HEK293 (cell line): ENCODE data around the gene CASP6.

Source experiments
- CTCF ChIA-PET: fragments of 350-600 bp; formaldehyde crosslinking; extraction: SDS; loops from one replicate; lab custom pipeline; 2021; ENCODE audit warnings: antibody characterized with exemption; lab: Yijun Ruan, JAX
- POLR2A ChIA-PET: fragments of 300-600 bp; formaldehyde crosslinking; extraction: SDS; loops from one replicate; lab custom pipeline; 2020; ENCODE audit warnings: antibody characterized with exemption, inconsistent platforms; lab: Yijun Ruan, JAX
- H3K27ac ChIP-seq: fragments of 200-500 bp; sonication (Bioruptor generic); 2 replicates; pipeline ENCODE4 v1.5.1; 2014; ENCODE audit warnings: low read depth, low read length, control low read depth, inconsistent platforms; ENCODE audit errors: extremely low read depth
- H3K36me3 ChIP-seq, 2 experiments: fragments of 200-500 bp in 1 of 2; sonication (Bioruptor generic) in 1 of 2; 1 replicate in 1 of 2; 2 replicates in 1 of 2; pipeline ENCODE4 v1.5.1; 2014 to 2017; ENCODE audit warnings: inconsistent platforms in 2 of 2, low read length in 2 of 2; ENCODE audit not compliant: control insufficient read depth in 2 of 2, insufficient read depth in 1 of 2
- H3K4me1 ChIP-seq: fragments of 200-500 bp; sonication (Bioruptor generic); 2 replicates; pipeline ENCODE4 v1.5.1; 2014; ENCODE audit warnings: mild to moderate bottlenecking, low read length, inconsistent platforms; ENCODE audit not compliant: control insufficient read depth, insufficient read depth
- H3K4me3 ChIP-seq: 2 replicates; pipeline ENCODE4 v1.5.1; 2011; ENCODE audit warnings: low read depth, mild to moderate bottlenecking, control low read depth, low read length, moderate library complexity
- H3K9me3 ChIP-seq: fragments of 200-500 bp; sonication (Bioruptor generic); 2 replicates; pipeline ENCODE4 v1.5.1; 2014; ENCODE audit warnings: low read depth, low read length, inconsistent platforms; ENCODE audit not compliant: control insufficient read depth, insufficient read depth
- GFI1B ChIP-seq: fragments of 450-650 bp; formaldehyde crosslinking; IDR thresholded peaks from 2 replicates; pipeline ENCODE4 v1.5.1; 2016; ENCODE audit warnings: missing biosample characterization, missing genetic modification characterization
- HOXA7 ChIP-seq: sonication (generic); formaldehyde crosslinking; IDR thresholded peaks from 2 replicates; pipeline ENCODE4 v1.8.1; 2022; ENCODE audit warnings: missing genetic modification reagents, borderline replicate concordance
- MYNN ChIP-seq: fragments of 450-650 bp; formaldehyde crosslinking; IDR thresholded peaks from 2 replicates; pipeline ENCODE4 v1.5.1; 2016; ENCODE audit warnings: missing biosample characterization, missing genetic modification characterization, borderline replicate concordance
- ZBTB10 ChIP-seq: fragments of 450-650 bp; formaldehyde crosslinking; IDR thresholded peaks from 2 replicates; pipeline ENCODE4 v1.5.1; 2016; ENCODE audit warnings: missing biosample characterization, missing genetic modification characterization
- ZBTB17 ChIP-seq: fragments of 450-650 bp; formaldehyde crosslinking; IDR thresholded peaks from 2 replicates; pipeline ENCODE4 v1.5.1; 2016; ENCODE audit warnings: missing biosample characterization, missing genetic modification characterization
- ZNF175 ChIP-seq: fragments of 450-650 bp; formaldehyde crosslinking; IDR thresholded peaks from 2 replicates; pipeline ENCODE4 v1.5.1; 2016; ENCODE audit warnings: missing biosample characterization, missing genetic modification characterization
- ZNF184 ChIP-seq: fragments of 450-650 bp; IDR thresholded peaks from 2 replicates; pipeline ENCODE4 v1.5.1; 2018; ENCODE audit warnings: missing biosample characterization, mild to moderate bottlenecking, missing genetic modification characterization
- ZNF214 ChIP-seq: fragments of 450-650 bp; formaldehyde crosslinking; IDR thresholded peaks from 2 replicates; pipeline ENCODE4 v1.5.1; 2017; ENCODE audit warnings: missing biosample characterization, mild to moderate bottlenecking, missing genetic modification characterization, borderline replicate concordance
- ZNF350 ChIP-seq: fragments of 450-650 bp; formaldehyde crosslinking; IDR thresholded peaks from 2 replicates; pipeline ENCODE4 v1.5.0; 2017; ENCODE audit warnings: missing biosample characterization, mild to moderate bottlenecking, missing genetic modification characterization
- ZNF394 ChIP-seq: fragments of 450-650 bp; formaldehyde crosslinking; IDR thresholded peaks from 2 replicates; pipeline ENCODE4 v1.5.1; 2016; ENCODE audit warnings: missing biosample characterization, missing genetic modification characterization, mild to moderate bottlenecking, moderate library complexity, borderline replicate concordance
- ZNF501 ChIP-seq: fragments of 450-650 bp; formaldehyde crosslinking; IDR thresholded peaks from 2 replicates; pipeline ENCODE4 v1.5.1; 2016; ENCODE audit warnings: missing biosample characterization, missing genetic modification characterization
- ZNF600 ChIP-seq: fragments of 450-650 bp; formaldehyde crosslinking; IDR thresholded peaks from 2 replicates; pipeline ENCODE4 v1.5.1; 2016; ENCODE audit warnings: missing biosample characterization, missing genetic modification characterization
- ZNF629 ChIP-seq: fragments of 450-650 bp; formaldehyde crosslinking; IDR thresholded peaks from 2 replicates; pipeline ENCODE4 v1.5.1; 2017; ENCODE audit warnings: missing biosample characterization, missing genetic modification characterization
- ZNF677 ChIP-seq: fragments of 450-650 bp; IDR thresholded peaks from 2 replicates; pipeline ENCODE4 v1.5.0; 2018; ENCODE audit warnings: missing biosample characterization, mild to moderate bottlenecking, missing genetic modification characterization, moderate library complexity
- ZNF776 ChIP-seq: fragments of 450-650 bp; formaldehyde crosslinking; IDR thresholded peaks from 2 replicates; pipeline ENCODE4 v1.5.0; 2017; ENCODE audit warnings: missing biosample characterization, missing genetic modification characterization, borderline replicate concordance
- TF ChIP-seq, protein P1 (sequence below): fragments of 450-650 bp; formaldehyde crosslinking; IDR thresholded peaks from 2 replicates; pipeline ENCODE4 v1.5.1; 2016; ENCODE audit warnings: missing biosample characterization, missing genetic modification characterization
- TF ChIP-seq, protein P2 (sequence below): fragments of 450-650 bp; formaldehyde crosslinking; IDR thresholded peaks from 2 replicates; pipeline ENCODE4 v1.5.1; 2016; ENCODE audit warnings: missing biosample characterization, missing genetic modification characterization
- TF ChIP-seq, protein P3 (sequence below): fragments of 450-650 bp; formaldehyde crosslinking; IDR thresholded peaks from 2 replicates; pipeline ENCODE4 v1.5.0; 2017; ENCODE audit warnings: missing biosample characterization, missing genetic modification characterization, borderline replicate concordance

CASP6 gene

GRCh38 chr4:109676886-109677285, 26.4 kb downstream of the CASP6 start:
- Histone ChIP-seq H3K27ac (no peak overlapping the region), H3K4me1 (no peaks in the 10 kb centered on the region), H3K36me3 (no peaks in the 10 kb centered on the region), H3K9me3 (no peaks in the 10 kb centered on the region), H3K4me3 (no peak overlapping the region)
- ChIA-PET POLR2A (no interaction called here), CTCF (no interaction called here)
- TF ChIP-seq ZBTB17 (tag by site-specific recombination), result no peak
- no peak for TF ChIP-seq HOXA7 (CRISPR knock-in tag)
- TF ChIP-seq ZNF501 (tag by site-specific recombination), result no peak
- TF ChIP-seq ZNF776, result no peak
- TF ChIP-seq ZNF629, result no peak
- TF ChIP-seq, protein P1, sequence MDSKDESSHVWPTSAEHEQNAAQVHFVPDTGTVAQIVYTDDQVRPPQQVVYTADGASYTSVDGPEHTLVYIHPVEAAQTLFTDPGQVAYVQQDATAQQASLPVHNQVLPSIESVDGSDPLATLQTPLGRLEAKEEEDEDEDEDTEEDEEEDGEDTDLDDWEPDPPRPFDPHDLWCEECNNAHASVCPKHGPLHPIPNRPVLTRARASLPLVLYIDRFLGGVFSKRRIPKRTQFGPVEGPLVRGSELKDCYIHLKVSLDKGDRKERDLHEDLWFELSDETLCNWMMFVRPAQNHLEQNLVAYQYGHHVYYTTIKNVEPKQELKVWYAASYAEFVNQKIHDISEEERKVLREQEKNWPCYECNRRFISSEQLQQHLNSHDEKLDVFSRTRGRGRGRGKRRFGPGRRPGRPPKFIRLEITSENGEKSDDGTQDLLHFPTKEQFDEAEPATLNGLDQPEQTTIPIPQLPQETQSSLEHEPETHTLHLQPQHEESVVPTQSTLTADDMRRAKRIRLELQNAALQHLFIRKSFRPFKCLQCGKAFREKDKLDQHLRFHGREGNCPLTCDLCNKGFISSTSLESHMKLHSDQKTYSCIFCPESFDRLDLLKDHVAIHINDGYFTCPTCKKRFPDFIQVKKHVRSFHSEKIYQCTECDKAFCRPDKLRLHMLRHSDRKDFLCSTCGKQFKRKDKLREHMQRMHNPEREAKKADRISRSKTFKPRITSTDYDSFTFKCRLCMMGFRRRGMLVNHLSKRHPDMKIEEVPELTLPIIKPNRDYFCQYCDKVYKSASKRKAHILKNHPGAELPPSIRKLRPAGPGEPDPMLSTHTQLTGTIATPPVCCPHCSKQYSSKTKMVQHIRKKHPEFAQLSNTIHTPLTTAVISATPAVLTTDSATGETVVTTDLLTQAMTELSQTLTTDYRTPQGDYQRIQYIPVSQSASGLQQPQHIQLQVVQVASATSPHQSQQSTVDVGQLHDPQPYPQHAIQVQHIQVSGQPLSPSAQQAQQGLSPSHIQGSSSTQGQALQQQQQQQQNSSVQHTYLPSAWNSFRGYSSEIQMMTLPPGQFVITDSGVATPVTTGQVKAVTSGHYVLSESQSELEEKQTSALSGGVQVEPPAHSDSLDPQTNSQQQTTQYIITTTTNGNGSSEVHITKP (tag by site-specific recombination), result no peak
- TF ChIP-seq ZNF677, result no peak
- no peak for TF ChIP-seq ZNF175 (tag by site-specific recombination)
- TF ChIP-seq, protein P2, sequence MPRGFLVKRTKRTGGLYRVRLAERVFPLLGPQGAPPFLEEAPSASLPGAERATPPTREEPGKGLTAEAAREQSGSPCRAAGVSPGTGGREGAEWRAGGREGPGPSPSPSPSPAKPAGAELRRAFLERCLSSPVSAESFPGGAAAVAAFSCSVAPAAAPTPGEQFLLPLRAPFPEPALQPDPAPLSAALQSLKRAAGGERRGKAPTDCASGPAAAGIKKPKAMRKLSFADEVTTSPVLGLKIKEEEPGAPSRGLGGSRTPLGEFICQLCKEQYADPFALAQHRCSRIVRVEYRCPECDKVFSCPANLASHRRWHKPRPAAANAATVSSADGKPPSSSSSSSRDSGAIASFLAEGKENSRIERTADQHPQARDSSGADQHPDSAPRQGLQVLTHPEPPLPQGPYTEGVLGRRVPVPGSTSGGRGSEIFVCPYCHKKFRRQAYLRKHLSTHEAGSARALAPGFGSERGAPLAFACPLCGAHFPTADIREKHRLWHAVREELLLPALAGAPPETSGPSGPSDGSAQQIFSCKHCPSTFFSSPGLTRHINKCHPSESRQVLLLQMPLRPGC (tag by site-specific recombination), result no peak
- TF ChIP-seq ZNF600 (tag by site-specific recombination), result no peak
- no peak for TF ChIP-seq GFI1B
- no peak for TF ChIP-seq ZNF350 (tag by site-specific recombination)
- TF ChIP-seq, protein P3, sequence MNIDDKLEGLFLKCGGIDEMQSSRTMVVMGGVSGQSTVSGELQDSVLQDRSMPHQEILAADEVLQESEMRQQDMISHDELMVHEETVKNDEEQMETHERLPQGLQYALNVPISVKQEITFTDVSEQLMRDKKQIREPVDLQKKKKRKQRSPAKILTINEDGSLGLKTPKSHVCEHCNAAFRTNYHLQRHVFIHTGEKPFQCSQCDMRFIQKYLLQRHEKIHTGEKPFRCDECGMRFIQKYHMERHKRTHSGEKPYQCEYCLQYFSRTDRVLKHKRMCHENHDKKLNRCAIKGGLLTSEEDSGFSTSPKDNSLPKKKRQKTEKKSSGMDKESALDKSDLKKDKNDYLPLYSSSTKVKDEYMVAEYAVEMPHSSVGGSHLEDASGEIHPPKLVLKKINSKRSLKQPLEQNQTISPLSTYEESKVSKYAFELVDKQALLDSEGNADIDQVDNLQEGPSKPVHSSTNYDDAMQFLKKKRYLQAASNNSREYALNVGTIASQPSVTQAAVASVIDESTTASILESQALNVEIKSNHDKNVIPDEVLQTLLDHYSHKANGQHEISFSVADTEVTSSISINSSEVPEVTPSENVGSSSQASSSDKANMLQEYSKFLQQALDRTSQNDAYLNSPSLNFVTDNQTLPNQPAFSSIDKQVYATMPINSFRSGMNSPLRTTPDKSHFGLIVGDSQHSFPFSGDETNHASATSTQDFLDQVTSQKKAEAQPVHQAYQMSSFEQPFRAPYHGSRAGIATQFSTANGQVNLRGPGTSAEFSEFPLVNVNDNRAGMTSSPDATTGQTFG, result no peak
- no peak for TF ChIP-seq ZBTB10
- TF ChIP-seq ZNF394 (tag by site-specific recombination), result no peak
- no peak for TF ChIP-seq ZNF184 (tag by site-specific recombination)
- TF ChIP-seq MYNN (tag by site-specific recombination), result no peak
- TF ChIP-seq ZNF214 (tag by site-specific recombination), result no peak
